ENCODE results near the gene IFITM1. TPM values are rescaled to one million over a fixed set of nuclear protein-coding genes. Genes with fewer than 3 reads are reported as not detected.

IFITM1 gene
- total RNA-seq, 2 experiments from 2014 or later, result 1,010 to 1,055 TPM

DNA sequence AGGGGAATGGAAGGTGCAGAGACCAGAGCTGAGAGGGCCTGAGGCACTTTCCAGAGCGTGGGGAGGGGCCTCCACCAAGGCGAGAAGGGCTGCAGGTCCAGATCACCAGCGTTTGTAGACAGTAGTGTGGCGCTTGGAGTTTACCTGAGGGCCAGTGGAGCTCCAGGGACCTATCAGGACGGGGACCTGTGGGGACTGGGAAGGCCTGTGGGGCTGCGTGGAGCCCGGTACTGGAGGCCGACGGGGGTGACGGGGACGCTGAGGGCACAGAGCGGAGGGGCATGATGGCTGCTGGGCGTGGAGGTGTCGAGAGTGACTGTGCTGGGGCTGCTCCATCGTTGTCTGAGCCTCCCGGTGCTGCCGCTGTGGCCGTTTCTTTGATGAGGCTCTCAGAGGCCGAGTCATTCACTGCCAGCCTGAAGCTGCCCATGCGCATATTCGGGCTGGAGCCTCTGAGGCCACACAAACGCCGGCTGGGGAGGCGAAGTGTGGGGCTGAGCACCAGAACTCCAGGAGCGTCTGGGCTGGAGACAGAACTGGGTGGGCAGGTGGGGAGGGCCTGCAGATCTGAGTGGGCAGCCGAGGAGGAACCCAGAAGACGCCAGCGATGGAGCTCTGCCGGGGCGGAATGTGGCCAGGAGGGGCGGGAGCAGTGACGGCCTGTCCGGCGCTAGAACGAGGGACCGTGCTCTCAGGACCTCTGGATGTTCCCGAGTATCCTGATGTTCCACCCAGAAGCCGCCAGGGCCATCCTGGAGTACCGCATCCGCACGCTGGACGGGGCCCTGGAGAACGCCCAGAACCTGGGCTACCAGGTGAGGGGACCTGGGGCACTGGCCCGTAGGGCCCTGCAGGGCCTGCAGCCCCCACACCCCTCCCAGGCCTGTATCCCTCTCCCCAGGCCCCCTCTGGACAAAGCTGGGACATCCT lies 22.3 kb upstream of the IFITM1 start:
- H3K4me1 Mint-ChIP-seq, result peaks cover 28% of the 10 kb centered on the region
- DNase-seq, result no peak
- no peak overlapping the region for H3K27ac Mint-ChIP-seq
- H3K9me3 Mint-ChIP-seq, result no peaks in the 10 kb centered on the region
- peaks cover 15% of the 10 kb centered on the region for H3K36me3 Mint-ChIP-seq (ENCODE audit: low read depth)
- ChIA-PET POLR2A (no interaction called here), CTCF (no interaction called here)
- peaks cover 4% of the 10 kb centered on the region for H3K27me3 Mint-ChIP-seq
- H3K4me3 Mint-ChIP-seq, result no peak overlapping the region

DNA sequence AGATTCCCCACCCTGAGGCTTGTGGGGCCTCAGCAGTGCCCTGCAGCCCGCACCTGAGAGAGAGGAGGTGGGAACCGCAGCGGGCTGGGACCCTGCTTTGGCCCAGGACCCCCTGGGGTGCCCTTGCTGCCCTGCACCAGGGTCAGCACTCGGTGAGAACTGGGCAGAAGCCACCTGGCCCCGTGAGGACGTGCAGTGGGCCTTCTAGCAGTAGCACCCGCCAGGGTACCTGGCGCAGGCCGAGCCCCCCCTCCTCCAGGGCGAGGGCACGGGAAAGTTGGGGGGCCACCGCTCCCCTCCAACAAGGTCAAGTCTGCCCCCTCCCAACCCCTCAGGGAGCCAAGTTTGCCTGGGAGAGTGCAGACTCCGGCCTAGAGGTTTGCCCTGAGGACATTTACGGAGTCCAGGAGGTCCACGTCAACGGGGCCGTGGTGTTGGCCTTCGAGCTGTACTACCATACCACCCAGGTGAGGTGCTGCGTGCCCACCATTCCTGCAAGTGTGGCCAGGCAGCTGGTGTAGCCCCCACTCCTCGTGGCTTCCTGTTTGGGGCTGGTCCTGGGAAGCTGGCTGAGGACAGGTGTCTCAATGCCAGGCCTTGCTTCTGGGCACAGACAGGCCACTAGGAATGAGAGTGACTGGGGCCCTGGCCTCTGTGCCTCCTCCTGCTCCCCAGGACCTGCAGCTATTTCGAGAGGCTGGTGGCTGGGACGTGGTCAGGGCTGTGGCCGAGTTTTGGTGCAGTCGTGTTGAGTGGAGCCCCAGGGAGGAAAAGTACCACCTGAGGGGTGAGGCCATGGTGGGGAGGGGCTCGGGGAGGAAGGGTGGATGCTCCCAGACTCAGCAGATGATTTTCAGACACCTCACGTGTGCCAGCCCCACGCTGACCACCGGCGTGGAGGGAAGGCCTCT lies 21.4 kb upstream of the IFITM1 start:
- peaks cover 15% of the 10 kb centered on the region for H3K36me3 Mint-ChIP-seq (ENCODE audit: low read depth)
- DNase-seq, result no peak
- H3K9me3 Mint-ChIP-seq, result no peaks in the 10 kb centered on the region
- H3K27me3 Mint-ChIP-seq, result peaks cover 2% of the 10 kb centered on the region
- H3K4me3 Mint-ChIP-seq, result no peak overlapping the region
- H3K4me1 Mint-ChIP-seq, result peaks cover 29% of the 10 kb centered on the region
- no peak overlapping the region for H3K27ac Mint-ChIP-seq
- POLR2A ChIA-PET, result interaction anchor here (1.0 to 1.5 kb wide), 2 partner anchors 11 to 24 kb away, joined by 3 to 4 read pairs; no protein-coding TSS in a partner anchor
- CTCF ChIA-PET, result no interaction called here

DNA sequence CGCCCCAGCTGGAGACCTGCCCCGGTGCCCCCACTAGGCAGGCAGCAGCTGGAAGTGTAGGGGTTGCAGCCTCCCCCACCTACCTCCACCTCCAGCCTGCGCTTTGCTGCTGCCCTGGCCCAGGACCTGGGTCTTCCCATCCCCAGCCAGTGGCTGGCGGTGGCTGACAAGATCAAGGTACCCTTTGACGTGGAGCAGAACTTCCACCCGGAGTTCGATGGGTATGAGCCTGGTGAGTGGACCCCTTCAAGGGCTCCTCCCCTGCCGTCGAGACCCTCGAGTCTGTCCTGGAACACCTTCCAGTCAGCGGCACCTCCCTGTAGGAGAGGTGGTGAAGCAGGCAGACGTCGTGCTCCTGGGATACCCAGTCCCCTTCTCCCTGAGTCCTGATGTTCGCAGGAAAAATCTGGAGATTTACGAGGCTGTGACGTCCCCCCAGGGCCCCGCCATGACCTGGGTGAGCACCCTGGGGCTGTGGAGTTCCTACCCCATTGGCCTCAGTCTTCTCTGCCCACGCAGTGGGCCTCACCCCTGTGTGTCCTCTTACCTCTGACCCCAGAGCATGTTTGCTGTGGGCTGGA lies 20.5 kb upstream of the IFITM1 start:
- H3K36me3 Mint-ChIP-seq (ENCODE audit: low read depth), result peaks cover 8% of the 10 kb centered on the region
- no peak for DNase-seq
- H3K27ac Mint-ChIP-seq, result no peak overlapping the region
- peaks cover 30% of the 10 kb centered on the region for H3K4me1 Mint-ChIP-seq
- no peak overlapping the region for H3K4me3 Mint-ChIP-seq
- ChIA-PET CTCF (interaction anchor here (1.1 to 1.5 kb wide), 2 partner anchors 13 to 42 kb away, joined by 4 read pairs; no protein-coding TSS in a partner anchor), POLR2A (interaction anchor here (0.8 to 1.5 kb wide), 3 partner anchors 12 to 26 kb away, joined by 3 to 4 read pairs (median 3); no protein-coding TSS in a partner anchor)
- no peaks in the 10 kb centered on the region for H3K9me3 Mint-ChIP-seq
- H3K27me3 Mint-ChIP-seq, result peaks cover 5% of the 10 kb centered on the region

DNA sequence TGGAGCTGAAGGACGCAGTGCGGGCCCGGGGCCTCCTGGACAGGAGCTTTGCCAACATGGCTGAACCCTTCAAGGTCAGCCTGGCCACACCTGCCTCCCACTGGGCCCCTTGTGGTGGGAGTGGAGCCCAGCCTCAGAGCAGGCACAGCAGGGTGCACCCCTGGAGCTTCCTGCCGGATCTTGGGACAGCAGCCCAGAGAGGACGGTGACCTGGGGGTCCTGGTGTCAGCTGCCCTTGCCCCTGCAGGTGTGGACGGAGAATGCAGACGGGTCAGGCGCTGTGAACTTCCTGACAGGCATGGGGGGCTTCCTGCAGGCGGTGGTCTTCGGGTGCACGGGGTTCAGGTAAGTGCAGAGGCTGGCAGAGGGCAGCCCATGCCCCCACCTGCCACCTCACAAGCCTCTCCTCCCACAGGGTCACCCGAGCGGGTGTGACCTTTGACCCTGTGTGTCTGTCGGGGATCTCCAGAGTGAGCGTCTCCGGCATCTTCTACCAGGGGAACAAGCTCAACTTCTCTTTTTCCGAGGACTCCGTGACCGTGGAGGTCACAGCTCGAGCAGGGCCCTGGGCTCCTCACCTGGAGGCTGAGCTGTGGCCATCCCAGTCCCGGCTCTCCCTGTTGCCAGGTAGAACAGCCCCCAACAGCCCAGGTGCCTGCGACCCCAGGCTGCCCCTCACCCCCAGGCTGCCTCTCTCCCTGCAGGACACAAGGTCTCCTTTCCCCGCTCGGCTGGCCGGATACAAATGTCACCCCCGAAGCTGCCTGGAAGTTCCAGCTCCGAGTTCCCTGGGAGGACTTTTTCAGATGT lies 19.8 kb upstream of the IFITM1 start:
- CTCF ChIA-PET, result interaction anchor here (1.1 to 1.5 kb wide), 2 partner anchors 12 to 43 kb away, joined by 4 read pairs; no protein-coding TSS in a partner anchor
- H3K4me3 Mint-ChIP-seq, result no peak overlapping the region
- peaks cover 8% of the 10 kb centered on the region for H3K36me3 Mint-ChIP-seq (ENCODE audit: low read depth)
- H3K4me1 Mint-ChIP-seq, result peaks cover 33% of the 10 kb centered on the region
- DNase-seq, result no peak
- peaks cover 5% of the 10 kb centered on the region for H3K27me3 Mint-ChIP-seq
- no peak overlapping the region for H3K27ac Mint-ChIP-seq
- no peaks in the 10 kb centered on the region for H3K9me3 Mint-ChIP-seq
- POLR2A ChIA-PET, result interaction anchor here (0.8 to 1.5 kb wide), 2 partner anchors 13 to 27 kb away, joined by 3 to 4 read pairs; no protein-coding TSS in a partner anchor

DNA sequence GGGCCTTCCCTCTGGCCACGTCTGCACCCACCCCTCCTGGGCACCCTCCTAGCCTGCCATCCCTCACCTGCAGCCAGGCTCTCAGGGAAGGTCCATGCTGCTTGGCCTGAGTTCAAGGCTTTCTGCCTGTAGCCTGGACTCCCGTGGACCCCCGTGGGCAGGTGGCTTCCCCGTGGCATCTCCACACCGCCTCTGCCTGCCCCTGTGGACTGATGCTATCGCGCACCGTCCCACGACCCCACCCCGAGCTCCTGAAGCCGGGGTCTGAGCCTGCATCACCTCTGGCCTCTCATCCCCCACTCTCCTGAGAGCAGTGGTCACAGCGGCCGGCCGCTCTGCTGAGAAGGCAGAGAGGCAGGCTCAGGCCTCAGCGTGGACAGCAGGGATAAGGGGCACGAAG lies 19.1 kb upstream of the IFITM1 start:
- Mint-ChIP-seq H3K27me3 (peaks cover 6% of the 10 kb centered on the region), H3K27ac (no peak overlapping the region), H3K4me3 (no peak overlapping the region), H3K9me3 (no peaks in the 10 kb centered on the region), H3K4me1 (peaks cover 32% of the 10 kb centered on the region), H3K36me3 (ENCODE audit: low read depth) (peaks cover 8% of the 10 kb centered on the region)
- POLR2A ChIA-PET, result interaction anchor here (0.7 to 1.1 kb wide), 2 partner anchors 12 to 153 kb away, joined by 3 read pairs; no protein-coding TSS in a partner anchor
- CTCF ChIA-PET, result interaction anchor here (1.0 to 1.5 kb wide), 2 partner anchors 44 kb away, joined by 3 to 4 read pairs; no protein-coding TSS in a partner anchor
- DNase-seq, result no peak

DNA sequence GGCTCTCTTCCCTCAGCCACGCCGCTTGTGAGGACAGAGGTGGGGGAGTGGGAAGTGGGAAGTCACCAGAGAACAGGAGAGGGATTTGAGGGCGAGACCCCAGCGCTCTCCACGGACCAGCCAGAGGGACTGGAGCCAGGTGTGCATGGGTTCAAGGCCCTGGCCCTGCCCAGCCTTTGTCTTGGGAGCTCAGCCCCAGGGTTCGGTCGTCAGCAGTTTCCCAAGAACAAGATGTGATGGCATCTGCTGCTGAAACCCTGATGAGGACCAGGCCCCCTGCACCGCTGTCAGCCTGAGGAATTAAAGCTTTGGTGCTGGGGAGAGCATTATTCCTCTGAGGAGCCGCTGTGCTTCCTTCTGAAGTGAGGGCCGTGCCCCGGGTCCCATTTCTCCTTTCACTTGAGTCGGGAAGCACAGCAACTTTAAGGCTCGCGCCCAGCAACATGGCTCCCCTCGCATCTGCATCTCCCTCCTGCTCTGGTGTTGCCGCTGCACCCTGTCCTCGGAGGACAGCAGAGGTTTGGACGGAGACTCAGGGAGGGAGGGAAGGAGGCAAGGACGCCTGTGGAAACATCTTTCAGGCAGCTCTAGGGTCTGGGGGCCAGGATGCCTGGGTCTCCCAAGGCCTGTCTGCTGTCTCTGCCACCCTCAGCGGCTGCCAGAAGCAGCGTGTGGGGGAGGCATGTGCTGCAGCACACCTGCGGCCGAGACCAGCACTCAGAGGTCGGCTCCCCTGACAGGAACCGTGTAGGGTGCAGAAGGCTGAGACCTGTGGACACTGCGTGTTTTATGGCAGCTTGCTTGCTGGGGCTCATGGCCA lies 18.3 kb upstream of the IFITM1 start:
- POLR2A ChIA-PET, result interaction anchor here (0.7 to 1.1 kb wide), 2 partner anchors 11 to 152 kb away, joined by 3 read pairs; no protein-coding TSS in a partner anchor
- peaks cover 8% of the 10 kb centered on the region for H3K36me3 Mint-ChIP-seq (ENCODE audit: low read depth)
- DNase-seq, result no peak
- H3K27me3 Mint-ChIP-seq, result peaks cover 12% of the 10 kb centered on the region
- no peaks in the 10 kb centered on the region for H3K9me3 Mint-ChIP-seq
- H3K4me3 Mint-ChIP-seq, result no peak overlapping the region
- H3K27ac Mint-ChIP-seq, result no peak overlapping the region
- H3K4me1 Mint-ChIP-seq, result peaks cover 27% of the 10 kb centered on the region
- CTCF ChIA-PET, result interaction anchor here (1.0 kb wide), 1 partner anchor 45 kb away, joined by 3 read pairs; no protein-coding TSS in a partner anchor

DNA sequence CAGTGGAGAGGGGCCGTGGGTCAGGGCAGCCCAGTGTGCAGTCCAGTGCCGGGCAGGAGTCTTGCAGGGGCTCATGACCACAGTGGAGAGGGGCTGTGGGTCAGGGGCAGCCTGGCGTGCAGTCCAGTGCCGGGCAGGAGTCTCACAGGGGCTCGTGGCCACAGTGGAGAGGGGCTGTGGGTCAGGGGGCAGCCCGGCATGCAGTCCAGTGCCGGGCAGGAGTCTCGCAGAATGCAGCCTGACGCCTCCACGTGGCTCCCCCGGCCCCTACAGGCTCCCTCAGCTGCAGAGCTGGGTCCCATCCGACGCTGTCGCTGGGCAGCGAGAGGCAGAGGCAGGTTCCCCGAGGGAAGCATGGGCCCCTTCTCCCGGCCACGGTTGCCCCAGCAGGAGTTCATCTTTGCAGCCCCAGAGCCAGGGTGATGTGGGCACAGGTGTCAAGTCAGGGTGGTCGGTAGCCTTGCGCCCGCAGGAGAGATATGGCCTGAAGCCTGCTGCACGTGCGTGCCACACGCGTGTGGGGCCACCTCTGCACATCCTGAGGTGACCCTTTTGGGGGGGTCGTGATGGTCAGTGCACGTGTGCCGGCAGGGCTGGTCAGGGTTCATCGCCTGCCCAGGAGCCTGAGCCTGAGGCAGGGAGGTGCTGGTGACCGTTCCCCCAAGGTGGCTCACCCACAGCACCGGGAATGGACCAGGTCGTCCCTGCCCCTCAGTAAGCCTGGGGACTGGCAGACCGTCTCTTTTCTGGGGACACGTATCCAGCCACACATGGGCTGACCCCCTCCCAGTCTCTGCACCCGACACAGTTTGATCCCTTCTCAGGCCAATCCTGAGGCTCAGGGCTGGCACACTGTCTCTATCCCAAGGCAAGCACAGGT lies 17.4 kb upstream of the IFITM1 start:
- Mint-ChIP-seq H3K9me3 (no peaks in the 10 kb centered on the region), H3K36me3 (ENCODE audit: low read depth) (peaks cover 2% of the 10 kb centered on the region), H3K27me3 (peaks cover 17% of the 10 kb centered on the region), H3K27ac (no peak overlapping the region), H3K4me1 (peaks cover 23% of the 10 kb centered on the region), H3K4me3 (no peak overlapping the region)
- DNase-seq, result no peak
- ChIA-PET POLR2A (no interaction called here), CTCF (no interaction called here)

DNA sequence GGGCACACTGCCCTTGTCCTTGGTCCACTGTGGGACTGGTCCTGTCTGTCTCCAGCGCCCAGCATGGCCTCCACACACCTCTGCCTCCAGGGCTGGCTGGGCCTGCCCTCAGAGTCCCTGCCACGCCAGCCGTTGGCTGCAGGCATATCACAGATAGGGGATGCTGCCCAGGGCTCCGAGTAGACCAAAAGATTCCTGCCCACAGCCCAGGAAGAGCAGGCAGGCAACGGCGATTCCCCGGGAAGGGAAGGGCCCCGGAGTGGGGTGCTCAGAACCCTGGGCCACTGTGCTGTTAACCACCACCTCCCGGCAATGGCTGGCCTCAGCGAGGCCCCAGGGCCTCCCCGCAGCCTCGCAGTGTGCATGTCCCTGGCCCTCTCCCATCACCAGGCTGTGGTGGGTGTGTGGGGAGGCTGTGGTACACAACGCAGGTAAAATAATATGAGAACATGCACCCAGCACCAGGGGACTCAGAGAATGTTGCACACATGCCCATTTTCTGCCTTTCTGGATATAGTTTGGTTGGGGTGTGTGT lies 16.7 kb upstream of the IFITM1 start:
- Mint-ChIP-seq H3K27ac (peak overlapping the region; percentile 54), H3K27me3 (peaks cover 17% of the 10 kb centered on the region)

DNA sequence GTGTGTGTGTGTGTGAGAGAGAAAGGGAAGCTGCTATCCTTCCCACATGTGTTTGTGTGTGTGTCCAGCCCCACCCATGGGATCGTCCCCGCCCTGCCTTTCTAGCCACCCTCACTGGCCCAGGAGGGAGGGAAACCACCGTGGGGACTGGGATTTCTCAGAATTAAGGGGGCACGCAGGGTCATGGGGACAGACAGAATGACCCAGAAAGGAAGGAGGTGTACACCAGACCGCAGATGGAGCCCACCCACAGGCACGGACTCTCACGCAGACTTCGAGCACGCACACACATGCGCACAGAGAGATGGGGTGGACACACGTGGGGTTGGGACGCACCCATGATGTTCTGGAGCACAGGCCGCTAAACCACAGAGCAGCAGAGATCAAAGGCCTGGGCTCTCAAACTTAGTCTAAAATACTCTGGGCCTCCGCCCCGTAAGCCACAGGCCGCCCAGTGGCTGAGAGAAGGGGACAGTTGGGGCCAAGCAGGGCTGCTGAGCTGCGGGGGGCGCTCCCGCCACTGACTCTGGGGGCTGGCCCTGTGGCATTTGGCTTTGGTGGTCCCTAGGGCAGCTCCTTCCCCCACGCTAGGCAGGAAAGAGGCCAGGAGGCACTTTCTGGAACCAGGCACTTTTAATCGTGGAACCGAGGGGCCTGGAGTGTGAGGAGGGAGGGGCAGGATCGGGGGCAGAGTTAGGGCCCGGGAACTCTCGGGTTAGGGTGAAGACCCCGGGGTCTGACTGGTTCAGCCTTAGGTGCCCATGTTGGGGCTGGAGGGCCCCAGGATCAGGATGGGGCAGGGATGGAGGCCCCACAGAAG lies 16.0 kb upstream of the IFITM1 start:
- CTCF ChIA-PET, result interaction anchor here (0.5 to 1.0 kb wide), 2 partner anchors 47 to 66 kb away, joined by 3 read pairs; no protein-coding TSS in a partner anchor
- Mint-ChIP-seq H3K27me3 (peaks cover 18% of the 10 kb centered on the region), H3K27ac (peak overlapping the region; percentile 54), H3K36me3 (ENCODE audit: low read depth) (no peaks in the 10 kb centered on the region), H3K4me3 (peak overlapping the region; percentile 27), H3K9me3 (no peaks in the 10 kb centered on the region), H3K4me1 (peaks cover 23% of the 10 kb centered on the region)
- DNase-seq, result peak; percentile 54
- POLR2A ChIA-PET, result no interaction called here

More for the DNA sequence above, 16.7 kb upstream of the IFITM1 start:
- ChIA-PET CTCF (interaction anchor here (0.5 to 1.0 kb wide), 2 partner anchors 46 to 66 kb away, joined by 3 read pairs; no protein-coding TSS in a partner anchor), POLR2A (no interaction called here)
- Mint-ChIP-seq H3K4me3 (peak overlapping the region; percentile 27), H3K9me3 (no peaks in the 10 kb centered on the region), H3K4me1 (peaks cover 21% of the 10 kb centered on the region), H3K36me3 (ENCODE audit: low read depth) (no peaks in the 10 kb centered on the region)
- DNase-seq, result no peak

Data from activated CD4-positive, alpha-beta memory T cell treated with anti-CD3 and anti-CD28 coated beads, Interleukin-2, amount 10 ng/mL, durations not matched to agents 7 days and 5 days (primary cell).